H1 (cell line): ENCODE data around the gene SH3GL2. TPM values are rescaled to one million over a fixed set of nuclear protein-coding genes. Genes with fewer than 3 reads are reported as not detected.
"Not testable (repeated sequence)": the region's sequence is repeated elsewhere in the genome, so short reads cannot be mapped to it uniquely, and the experiment has no call there.

Experiments used
- CTCF ChIA-PET: fragments of 300-600 bp; sonication (Branson Sonifier 250); formaldehyde crosslinking; loops from one replicate; lab custom pipeline; 2021; ENCODE audit not compliant: partially characterized antibody; lab: Charles Lee
- POLR2A ChIA-PET: fragments of 300-600 bp; sonication (Branson Sonifier 250); formaldehyde crosslinking; loops from one replicate; lab custom pipeline; 2021; ENCODE audit warnings: inconsistent platforms; ENCODE audit not compliant: partially characterized antibody; lab: Charles Lee
- DNase-seq, 2 experiments: peaks; one replicate each; pipeline versions ENCODE4 v3.0.0 to v3.0.0-alpha.2; 2010 to 2022; ENCODE audit warnings: low spot score in 2 of 2, low read depth in 1 of 2, mixed read lengths in 1 of 2
- FAIRE-seq: peaks from 2 replicates; lab custom pipeline; 2011; peaks lifted over from hg19 to GRCh38; lab: Jason Lieb, UNC
- H2AFZ ChIP-seq: 2 replicates; pipeline ENCODE4 v1.8.1; 2012; ENCODE audit warnings: low read length, inconsistent platforms
- H2AK5ac ChIP-seq: 2 replicates; pipeline ENCODE4 v1.6.1; 2013; ENCODE audit warnings: low read depth, low read length
- H2BK120ac ChIP-seq: replicated peaks from 2 replicates; pipeline ENCODE3; 2013; ENCODE audit warnings: low read depth, low read length, inconsistent platforms
- H2BK12ac ChIP-seq: 2 replicates; pipeline ENCODE4 v1.6.1; 2013; ENCODE audit warnings: low read depth, low read length
- H2BK15ac ChIP-seq: 2 replicates; pipeline ENCODE4 v1.6.1; 2013; ENCODE audit warnings: low read length
- H2BK20ac ChIP-seq: 2 replicates; pipeline ENCODE4 v1.6.1; 2013; ENCODE audit warnings: low read length
- H2BK5ac ChIP-seq: 2 replicates; pipeline ENCODE4 v1.6.1; 2013; ENCODE audit warnings: low read depth, low read length
- H3K14ac ChIP-seq: 2 replicates; pipeline ENCODE4 v1.6.1; 2013; ENCODE audit warnings: inconsistent platforms; ENCODE audit not compliant: insufficient read length
- H3K18ac ChIP-seq: 2 replicates; pipeline ENCODE4 v1.6.1; 2013; ENCODE audit warnings: low read length; ENCODE audit errors: extremely low read depth
- H3K23ac ChIP-seq: 2 replicates; pipeline ENCODE4 v1.6.1; 2013; ENCODE audit warnings: inconsistent platforms; ENCODE audit not compliant: insufficient read length
- H3K23me2 ChIP-seq: 2 replicates; pipeline ENCODE4 v1.6.1; 2013; ENCODE audit warnings: low read depth, low read length
- H3K27ac ChIP-seq: 2 replicates; pipeline ENCODE4 v1.6.1; 2011; ENCODE audit warnings: low read depth, low read length, inconsistent platforms
- H3K27me3 ChIP-seq, 4 experiments: replicated peaks in 1 of 4; 1 replicate in 1 of 4; 2 replicates in 3 of 4; pipeline versions ENCODE4 v1.6.1 to v1.8.1; 2011 to 2013; ENCODE audit warnings: low read length in 3 of 4, mild to moderate bottlenecking in 3 of 4, inconsistent platforms in 2 of 4, mixed read lengths in 2 of 4, moderate library complexity in 1 of 4; ENCODE audit not compliant: control insufficient read depth in 3 of 4, insufficient read depth in 3 of 4; ENCODE audit errors: extremely low read depth in 1 of 4
- H3K36me3 ChIP-seq, 4 experiments: 2 replicates each; pipeline versions ENCODE4 v1.6.1 to v1.8.1; 2011 to 2013; ENCODE audit warnings: mild to moderate bottlenecking in 4 of 4, low read length in 3 of 4, moderate library complexity in 2 of 4, control low read depth in 1 of 4, inconsistent platforms in 1 of 4; ENCODE audit not compliant: insufficient read depth in 4 of 4, control insufficient read depth in 2 of 4
- H3K4ac ChIP-seq: replicated peaks from 2 replicates; pipeline ENCODE3; 2013; ENCODE audit warnings: low read length, low read depth, mixed read lengths, inconsistent platforms; ENCODE audit not compliant: insufficient read length
- H3K4me1 ChIP-seq, 4 experiments: replicated peaks in 1 of 4; 1 replicate in 1 of 4; 2 replicates in 3 of 4; pipeline versions ENCODE4 v1.6.1 to v1.8.1; 2011 to 2013; ENCODE audit warnings: low read length in 3 of 4, inconsistent platforms in 2 of 4, mixed read lengths in 1 of 4; ENCODE audit not compliant: insufficient read depth in 4 of 4, control insufficient read depth in 3 of 4
- H3K4me2 ChIP-seq, 2 experiments: 2 replicates each; pipeline versions ENCODE4 v1.6.1 to v1.8.1; 2011 to 2013; ENCODE audit warnings: low read depth in 2 of 2, low read length in 2 of 2, control low read depth in 1 of 2, inconsistent platforms in 1 of 2, mild to moderate bottlenecking in 1 of 2; ENCODE audit not compliant: insufficient read depth in 1 of 2
- H3K4me3 ChIP-seq, 4 experiments: fragments of 200-600, 300-600 bp in 1 of 4; sonication (generic), shearing (Covaris generic), sonication (Bioruptor Twin) in 1 of 4; 2 replicates each; pipeline versions ENCODE4 v1.5.1 to v1.8.1; 2011 to 2016; ENCODE audit warnings: low read length in 4 of 4, low read depth in 3 of 4, control low read depth in 2 of 4, inconsistent platforms in 2 of 4, mild to moderate bottlenecking in 2 of 4, mixed read lengths in 1 of 4, moderate library complexity in 1 of 4; ENCODE audit not compliant: insufficient read depth in 2 of 4; ENCODE audit errors: extremely low read depth in 1 of 4
- H3K56ac ChIP-seq: replicated peaks from 2 replicates; pipeline ENCODE3; 2013; ENCODE audit warnings: low read depth, mild to moderate bottlenecking, mixed read lengths, low read length, inconsistent platforms; ENCODE audit not compliant: insufficient read length
- H3K79me1 ChIP-seq: 2 replicates; pipeline ENCODE4 v1.6.1; 2013; ENCODE audit warnings: low read depth, low read length, control low read depth
- H3K79me2 ChIP-seq, 2 experiments: 2 replicates each; pipeline versions ENCODE4 v1.6.1 to v1.8.1; 2012 to 2013; ENCODE audit warnings: low read length in 2 of 2, mild to moderate bottlenecking in 2 of 2, inconsistent platforms in 1 of 2; ENCODE audit not compliant: insufficient read depth in 2 of 2, control insufficient read depth in 1 of 2
- H3K9ac ChIP-seq, 4 experiments: replicated peaks in 1 of 4; 1 replicate in 1 of 4; 2 replicates in 3 of 4; pipeline versions ENCODE4 v1.6.1 to v1.8.1; 2011 to 2013; ENCODE audit warnings: low read depth in 3 of 4, low read length in 3 of 4, control low read depth in 2 of 4, mild to moderate bottlenecking in 2 of 4, moderate library complexity in 2 of 4, inconsistent platforms in 1 of 4; ENCODE audit errors: extremely low read depth in 1 of 4
- H3K9me3 ChIP-seq, 2 experiments: 2 replicates each; pipeline versions ENCODE4 v1.6.1 to v1.8.1; 2012 to 2013; ENCODE audit warnings: mild to moderate bottlenecking in 2 of 2, moderate library complexity in 2 of 2, control low read depth in 1 of 2, inconsistent platforms in 1 of 2, low read depth in 1 of 2, low read length in 1 of 2, mixed read lengths in 1 of 2; ENCODE audit not compliant: insufficient read depth in 2 of 2
- H4K20me1 ChIP-seq, 2 experiments: replicated peaks in 1 of 2; 2 replicates each; pipeline versions ENCODE3 to v1.8.1; 2011 to 2013; ENCODE audit warnings: inconsistent platforms in 2 of 2, low read length in 2 of 2, mild to moderate bottlenecking in 1 of 2; ENCODE audit not compliant: insufficient read depth in 2 of 2, control insufficient read depth in 1 of 2
- H4K5ac ChIP-seq: 2 replicates; pipeline ENCODE4 v1.6.1; 2013; ENCODE audit warnings: low read length, low read depth, mixed read lengths, inconsistent platforms; ENCODE audit not compliant: insufficient read length
- H4K8ac ChIP-seq: 2 replicates; pipeline ENCODE4 v1.8.0; 2013; ENCODE audit warnings: mild to moderate bottlenecking, moderate library complexity, low read length, inconsistent platforms; ENCODE audit not compliant: insufficient read depth; ENCODE audit errors: extremely low read depth
- H4K91ac ChIP-seq: replicated peaks from 2 replicates; pipeline ENCODE3; 2013; ENCODE audit warnings: low read length, mixed read lengths, inconsistent platforms; ENCODE audit not compliant: insufficient read length
- WGBS, 2 experiments: shearing (Covaris generic) in 1 of 2; methylation state at CpG; one replicate each; pipeline versions ENCODE4 v1.1.6 to v1.1.7; 2013 to 2015; ENCODE audit warnings: low lambda C conversion rate in 2 of 2, mixed read lengths in 2 of 2, inconsistent platforms in 1 of 2, low coverage in 1 of 2, missing lambda C conversion rate in 1 of 2; ENCODE audit not compliant: insufficient replicate concordance in 2 of 2, insufficient coverage in 1 of 2, insufficient read length in 1 of 2; ENCODE audit errors: extremely low coverage in 1 of 2, missing lambda C conversion rate in 1 of 2; 5-methylcytosine and 5-hydroxymethylcytosine counted together
- polyA plus RNA-seq, 7 experiments: library from polyadenylated mRNA; depleted of rRNA in 3 of 7; stranded (reverse) in 5 of 7; unstranded in 2 of 7; fragments of >200 nt in 5 of 7; fragments of 200-250 nt in 2 of 7; gene quantifications; 1 replicate in 5 of 7; 2 replicates in 1 of 7; 4 replicates in 1 of 7; pipeline versions ENCODE4 v1.2.1 to v1.2.3, GENCODE V29; 2011 to 2013; ENCODE audit warnings: missing spikeins in 2 of 7, mixed read lengths in 2 of 7
- total RNA-seq: library from RNA; stranded (reverse); fragmentation: NEBNext Ultra II Directional; extraction: Animal tissue kit (Norgen Biotek cat#: 25700); gene quantifications from 2 replicates; pipeline ENCODE4 v1.2.1, GENCODE V29; 2021

Gene SH3GL2
- total and polyA plus RNA-seq, 2 of the 8 experiments (the other 6 are each of a cell fraction or from before 2014, with no cell fraction given): 4.7 to 5.3 TPM

DNA sequence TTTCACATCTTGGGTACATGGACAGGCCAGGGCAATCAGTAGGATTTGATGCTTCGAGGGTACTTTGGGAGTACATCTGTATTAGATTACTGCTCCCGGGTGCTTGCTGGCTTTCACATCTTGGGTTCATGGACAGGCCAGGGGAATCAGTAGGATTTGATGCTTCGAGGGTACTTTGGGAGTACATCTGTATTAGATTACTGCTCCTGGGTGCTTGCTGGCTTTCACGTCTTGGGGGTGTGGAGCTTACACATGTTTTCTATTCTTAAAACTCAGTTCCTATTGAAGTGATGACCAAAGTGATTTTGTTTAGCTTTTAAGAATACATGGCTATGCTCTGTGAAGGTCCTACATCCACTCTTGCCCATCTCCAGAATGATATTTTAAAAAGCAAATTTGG lies 186.3 kb downstream of the SH3GL2 start:
- H3K27me3 ChIP-seq, H2AFZ ChIP-seq, H2BK5ac ChIP-seq, H3K14ac ChIP-seq, H4K5ac ChIP-seq, H2BK120ac ChIP-seq, H3K9me3 ChIP-seq, H3K79me2 ChIP-seq, H2BK20ac ChIP-seq, FAIRE-seq, H3K56ac ChIP-seq, H3K27ac ChIP-seq, H2AK5ac ChIP-seq, H3K4ac ChIP-seq, H3K79me1 ChIP-seq, H3K4me2 ChIP-seq, H3K9ac ChIP-seq, H3K23ac ChIP-seq, H4K8ac ChIP-seq, H3K4me1 ChIP-seq, H2BK12ac ChIP-seq, H2BK15ac ChIP-seq, H3K23me2 ChIP-seq, DNase-seq, H3K18ac ChIP-seq, H3K36me3 ChIP-seq, H3K4me3 ChIP-seq, H4K20me1 ChIP-seq, H4K91ac ChIP-seq: not testable (repeated sequence)
- ChIA-PET CTCF (interaction anchor here (1.1 kb wide), 1 partner anchor 23 kb away, joined by 3 read pairs; no protein-coding TSS in a partner anchor), POLR2A (interaction anchor here (0.7 kb wide), 1 partner anchor 29 kb away, joined by 3 read pairs; no protein-coding TSS in a partner anchor)
- 93% methylated on average over 4 of the region's 4 CpGs; no CpG with 5 or more reads in 1 of the 2 experiments for WGBS, 2 experiments
